Endothelial cell of umbilical vein (primary cell): ENCODE data around the gene NEK6. TPM values are rescaled to one million over a fixed set of nuclear protein-coding genes. Genes with fewer than 3 reads are reported as not detected.

Source experiments
- BruUV-seq: library from RNA; stranded (reverse); fragments of 400-500 nt; replicated peaks from 2 replicates; lab custom pipeline; 2021; lab: Mats Ljungman, UMichigan
- CTCF ChIA-PET: fragments of 300-600, 350-600 bp; sonication (Branson Sonifier 250); formaldehyde crosslinking; loops from one replicate; lab custom pipeline; 2021; ENCODE audit warnings: antibody characterized with exemption, inconsistent platforms; lab: Charles Lee
- POLR2A ChIA-PET: fragments of 300-600, 350-600 bp; sonication (Branson Sonifier 250); formaldehyde crosslinking; loops from one replicate; lab custom pipeline; 2021; ENCODE audit warnings: antibody characterized with exemption, inconsistent platforms; lab: Charles Lee
- DNase-seq: peaks from one replicate; pipeline ENCODE4 v3.0.0-alpha.2; 2011; ENCODE audit warnings: low read depth, low spot score
- FAIRE-seq: peaks from 2 replicates; lab custom pipeline; 2011; peaks lifted over from hg19 to GRCh38; lab: Jason Lieb, UNC
- H2AFZ ChIP-seq: 2 replicates; pipeline ENCODE4 v1.6.0; 2012; ENCODE audit warnings: low read depth, low read length, control low read depth, inconsistent platforms
- H3K27ac ChIP-seq: 2 replicates; pipeline ENCODE4 v1.5.1; 2011; ENCODE audit warnings: low read depth, mild to moderate bottlenecking, control low read depth, low read length, moderate library complexity; ENCODE audit not compliant: insufficient read depth
- H3K27me3 ChIP-seq, 2 experiments: 2 replicates each; pipeline versions ENCODE4 v1.6.0 to v1.6.1; 2011; ENCODE audit warnings: low read length in 2 of 2, mixed read lengths in 1 of 2; ENCODE audit not compliant: control insufficient read depth in 2 of 2, insufficient read depth in 2 of 2
- H3K36me3 ChIP-seq, 2 experiments: 2 replicates in 1 of 2; 3 replicates in 1 of 2; pipeline ENCODE4 v1.5.1; 2011; ENCODE audit warnings: low read length in 2 of 2, mild to moderate bottlenecking in 1 of 2, moderate library complexity in 1 of 2; ENCODE audit not compliant: control insufficient read depth in 2 of 2, insufficient read depth in 2 of 2; ENCODE audit errors: extremely low read depth in 1 of 2
- H3K4me1 ChIP-seq: 3 replicates; pipeline ENCODE4 v1.5.1; 2011; ENCODE audit warnings: mild to moderate bottlenecking, low read length; ENCODE audit not compliant: control insufficient read depth, insufficient read depth; ENCODE audit errors: extremely low read depth
- H3K4me2 ChIP-seq: 2 replicates; pipeline ENCODE4 v1.6.1; 2011; ENCODE audit warnings: low read length, control low read depth, mixed read lengths; ENCODE audit not compliant: insufficient read depth
- H3K4me3 ChIP-seq, 3 experiments: fragments of 200-600 bp in 1 of 3; sonication (generic), shearing (Covaris generic) in 1 of 3; replicated peaks in 1 of 3; 2 replicates each; pipeline ENCODE4 v1.5.1; 2011 to 2016; ENCODE audit warnings: control low read depth in 3 of 3, low read length in 3 of 3, mild to moderate bottlenecking in 2 of 3, inconsistent platforms in 1 of 3, low read depth in 1 of 3, moderate library complexity in 1 of 3; ENCODE audit not compliant: insufficient read depth in 1 of 3
- H3K79me2 ChIP-seq: 2 replicates; pipeline ENCODE4 v1.6.0; 2012; ENCODE audit warnings: low read length, inconsistent platforms; ENCODE audit not compliant: control insufficient read depth, insufficient read depth
- H3K9ac ChIP-seq: replicated peaks from 2 replicates; pipeline ENCODE3; 2011; ENCODE audit warnings: low read length, control low read depth; ENCODE audit not compliant: insufficient read depth; ENCODE audit errors: extremely low read depth
- H3K9me1 ChIP-seq: replicated peaks from 3 replicates; pipeline ENCODE4 v1.6.0; 2011; ENCODE audit warnings: mild to moderate bottlenecking, low read length; ENCODE audit not compliant: control insufficient read depth, insufficient read depth; ENCODE audit errors: extremely low read depth
- H3K9me3 ChIP-seq: replicated peaks from 2 replicates; pipeline ENCODE4 v1.5.1; 2012; ENCODE audit warnings: low read length, inconsistent platforms; ENCODE audit not compliant: control insufficient read depth, insufficient read depth
- H4K20me1 ChIP-seq: replicated peaks from 2 replicates; pipeline ENCODE3; 2011; ENCODE audit warnings: mild to moderate bottlenecking, low read length; ENCODE audit not compliant: control insufficient read depth, insufficient read depth; ENCODE audit errors: extremely low read depth
- EZH2 ChIP-seq: IDR thresholded peaks from 2 replicates; pipeline ENCODE4 v1.6.1; 2012; ENCODE audit warnings: borderline replicate concordance, low read depth, mild to moderate bottlenecking, moderate library complexity, low read length, inconsistent platforms; ENCODE audit not compliant: severe bottlenecking
- FOS ChIP-seq: IDR thresholded peaks from 2 replicates; pipeline ENCODE4 v1.6.1; 2011; ENCODE audit warnings: mild to moderate bottlenecking, low read length, moderate library complexity, borderline replicate concordance; ENCODE audit not compliant: insufficient read depth
- GATA2 ChIP-seq: IDR thresholded peaks from 2 replicates; pipeline ENCODE4 v1.7.0; 2011; ENCODE audit warnings: low read depth, mild to moderate bottlenecking, moderate library complexity, mixed read lengths, low read length; ENCODE audit not compliant: insufficient read length, insufficient read depth
- JUN ChIP-seq: IDR thresholded peaks from 2 replicates; pipeline ENCODE4 v1.6.1; 2011; ENCODE audit warnings: borderline replicate concordance, low read depth; ENCODE audit not compliant: insufficient read length, insufficient read depth
- MAX ChIP-seq: IDR thresholded peaks from 2 replicates; pipeline ENCODE4 v1.6.1; 2011; ENCODE audit not compliant: insufficient read depth, insufficient read length
- POLR2AphosphoS5 ChIP-seq: IDR thresholded peaks from 2 replicates; pipeline ENCODE4 v1.6.1; 2012; ENCODE audit warnings: low read depth, mild to moderate bottlenecking, control low read depth, low read length, moderate library complexity; ENCODE audit not compliant: insufficient read depth
- dilution Hi-C: fragments of 300-500 bp; cut with MboI; formaldehyde crosslinking; loops from one replicate; pipeline ENCODE4 v1.15.0; 2019; ENCODE audit warnings: low sequenced_read_pairs; ENCODE audit not compliant: extremely low pct_ligation_motif_present
- intact Hi-C: fragments of 100-400 bp; cut with micrococcal nuclease; formaldehyde crosslinking; loops from one replicate; pipeline ENCODE4 v1.10.0; 2022
- polyA plus RNA-seq, 4 experiments: library from polyadenylated mRNA; depleted of rRNA in 3 of 4; stranded (reverse) in 3 of 4; unstranded in 1 of 4; fragments of >200 nt; gene quantifications; 2 replicates each; pipeline versions ENCODE4 v1.2.1 to v1.2.3, GENCODE V29; 2011 to 2012; ENCODE audit warnings: missing spikeins in 1 of 4
- total RNA-seq: library from RNA; stranded (reverse); gene quantifications from 2 replicates; pipeline ENCODE4 v1.2.3, GENCODE V29; 2021

The NEK6 gene
- total and polyA plus RNA-seq, 2 donors (not counting 3 experiments of a cell fraction or from before 2014, with no cell fraction given), result 64.3 to 67.1 TPM

- ChIA-PET CTCF (interaction anchor here (0.9 to 2.6 kb wide), 2 partner anchors 134 to 142 kb away, joined by 4 to 9 read pairs; no protein-coding TSS in a partner anchor), POLR2A (no interaction called here)
- H3K9me1 ChIP-seq, result no peaks in the 10 kb centered on the region
- H3K9me3 ChIP-seq, result no peaks in the 10 kb centered on the region
- peak overlapping the region; percentile 88 for H3K9ac ChIP-seq
- H4K20me1 ChIP-seq, result no peaks in the 10 kb centered on the region
- H3K4me1 ChIP-seq, result peaks cover 63% of the 10 kb centered on the region
- dilution Hi-C loops, result no loop called here
- H3K27me3 ChIP-seq, result no peaks in the 10 kb centered on the region
- H2AFZ ChIP-seq, result no peak overlapping the region
- peaks cover 92% of the 10 kb centered on the region for H3K79me2 ChIP-seq
- no peak for DNase-seq
- intact Hi-C loops, result no loop called here
- peak overlapping the region; percentile 87 for H3K27ac ChIP-seq
- H3K4me3 ChIP-seq, result no peak overlapping the region
- no peak for FAIRE-seq
- no peak overlapping the region for H3K4me2 ChIP-seq
- H3K36me3 ChIP-seq, result peaks cover 0 to 3% of the 10 kb centered on the region in 2 experiments
- no peak for TF ChIP-seq EZH2
- no peak for TF ChIP-seq MAX
- BruUV-seq, result no TSS peak
Observed at GRCh38 chr9:124268248-124268647, 10.5 kb downstream of the NEK6 start.

GRCh38 chr9:124268661-124269060, 10.9 kb downstream of the NEK6 start:
- H3K36me3 ChIP-seq, result peaks cover 0 to 3% of the 10 kb centered on the region in 2 experiments
- H3K4me1 ChIP-seq, result peaks cover 59% of the 10 kb centered on the region
- no peaks in the 10 kb centered on the region for H3K9me1 ChIP-seq
- H3K79me2 ChIP-seq, result peaks cover 92% of the 10 kb centered on the region
- no peak for TF ChIP-seq JUN
- TF ChIP-seq FOS, result no peak
- no peak for TF ChIP-seq MAX
- no peak for TF ChIP-seq GATA2
- no peak for TF ChIP-seq POLR2AphosphoS5
- no peak for TF ChIP-seq EZH2
- no peak overlapping the region for H3K4me3 ChIP-seq
- no peaks in the 10 kb centered on the region for H4K20me1 ChIP-seq
- H3K27me3 ChIP-seq, result no peaks in the 10 kb centered on the region
- POLR2A ChIA-PET, result no interaction called here
- FAIRE-seq, result no peak
- CTCF ChIA-PET, result interaction anchor here (1.2 to 2.6 kb wide), 2 partner anchors 11 to 142 kb away, joined by 3 to 9 read pairs; no protein-coding TSS in a partner anchor
- no peaks in the 10 kb centered on the region for H3K9me3 ChIP-seq
- H3K4me2 ChIP-seq, result no peak overlapping the region
- peak overlapping the region; percentile 87 for H3K27ac ChIP-seq
- H3K9ac ChIP-seq, result no peak overlapping the region
- intact Hi-C loops, result no loop called here
- no peak for DNase-seq
- no TSS peak for BruUV-seq
- H2AFZ ChIP-seq, result no peak overlapping the region
- dilution Hi-C loops, result no loop called here
